ENCODE measurements around the gene ITPR1.

The ITPR1 gene

GRCh38 chr3:4643904-4644547 lies 150.9 kb downstream of the ITPR1 start:
- in situ Hi-C loops (cut with HindIII; ENCODE audit: low pct_ligation_motif_present, low sequenced_read_pairs), result no loop called here
- TF ChIP-seq CTCF (IDR thresholded peaks at IDR 0.05; ENCODE audit: low read depth, low read length, missing control alignments), result no peak
- H3K27ac ChIP-seq, result no peak overlapping the region
- no peak overlapping the region for H3K4me3 ChIP-seq (ENCODE audit: low read depth, low read length)
- H3K36me3 ChIP-seq (replicated peaks), result no peaks in the 10 kb centered on the region
- no peak for DNase-seq
- no peaks in the 10 kb centered on the region for H3K27me3 ChIP-seq (replicated peaks)

- no peak overlapping the region for H3K27ac ChIP-seq
- in situ Hi-C loops (cut with HindIII; ENCODE audit: low pct_ligation_motif_present, low sequenced_read_pairs), result no loop called here
- DNase-seq, result no peak
- H3K27me3 ChIP-seq (replicated peaks), result no peaks in the 10 kb centered on the region
- H3K36me3 ChIP-seq (replicated peaks), result no peaks in the 10 kb centered on the region
- TF ChIP-seq CTCF (IDR thresholded peaks at IDR 0.05; ENCODE audit: low read depth, low read length, missing control alignments), result no peak
- no peak overlapping the region for H3K4me3 ChIP-seq (ENCODE audit: low read depth, low read length)
Observed at GRCh38 chr3:4644951-4645350, 151.8 kb downstream of the ITPR1 start.

GRCh38 chr3:4645468-4645867 lies 152.3 kb downstream of the ITPR1 start:
- Histone ChIP-seq H3K27ac (no peak overlapping the region), H3K36me3 (replicated peaks) (no peaks in the 10 kb centered on the region), H3K27me3 (replicated peaks) (no peaks in the 10 kb centered on the region), H3K4me3 (ENCODE audit: low read depth, low read length) (no peak overlapping the region)
- no peak for DNase-seq
- in situ Hi-C loops (cut with HindIII; ENCODE audit: low pct_ligation_motif_present, low sequenced_read_pairs), result no loop called here
- TF ChIP-seq CTCF (IDR thresholded peaks at IDR 0.05; ENCODE audit: low read depth, low read length, missing control alignments), result no peak

- H3K27me3 ChIP-seq (replicated peaks), result no peaks in the 10 kb centered on the region
- no peak overlapping the region for H3K4me3 ChIP-seq (ENCODE audit: low read depth, low read length)
- no peaks in the 10 kb centered on the region for H3K36me3 ChIP-seq (replicated peaks)
- no peak for DNase-seq
- no peak for TF ChIP-seq CTCF (IDR thresholded peaks at IDR 0.05; ENCODE audit: low read depth, low read length, missing control alignments)
- H3K27ac ChIP-seq, result no peak overlapping the region
- in situ Hi-C loops (cut with HindIII; ENCODE audit: low pct_ligation_motif_present, low sequenced_read_pairs), result no loop called here
Observed at GRCh38 chr3:4647411-4647810, 154.3 kb downstream of the ITPR1 start.

GRCh38 chr3:4655145-4656045 lies 162.2 kb downstream of the ITPR1 start:
- no peak for DNase-seq
- TF ChIP-seq CTCF (IDR thresholded peaks at IDR 0.05; ENCODE audit: low read depth, low read length, missing control alignments), result no peak
- Histone ChIP-seq H3K27me3 (replicated peaks) (no peaks in the 10 kb centered on the region), H3K27ac (no peak overlapping the region), H3K36me3 (replicated peaks) (no peaks in the 10 kb centered on the region), H3K4me3 (ENCODE audit: low read depth, low read length) (no peak overlapping the region)
- in situ Hi-C loops (cut with HindIII; ENCODE audit: low pct_ligation_motif_present, low sequenced_read_pairs), result no loop called here
